OCI-LY3 (cell line): ENCODE measurements around the gene CALD1.

ENCODE experiments used
- CTCF ChIP-seq: fragments of 200-600, 300-600 bp; sonication (generic); IDR thresholded peaks from 2 replicates; pipeline ENCODE4 v1.5.1; 2014; ENCODE audit warnings: antibody characterized with exemption, low read length, low read depth
- EZH2phosphoT487 ChIP-seq: fragments of 200-600 bp; shearing (Covaris generic); IDR thresholded peaks from 2 replicates; pipeline ENCODE4 v1.6.1; 2018; ENCODE audit warnings: antibody characterized with exemption, mixed run types, low read depth

GRCh38 chr7:134940729-134941128 is 161.3 kb downstream of the CALD1 start:
- no peak for TF ChIP-seq CTCF
- no peak for TF ChIP-seq EZH2phosphoT487
